H7 (cell line): ENCODE results near the gene IL12RB1. TPM values are rescaled to one million over a fixed set of nuclear protein-coding genes. Genes with fewer than 3 reads are reported as not detected.

Experiments
- DNase-seq: peaks from one replicate; pipeline ENCODE4 v3.0.0; 2012
- H3K27me3 ChIP-seq: 2 replicates; pipeline ENCODE4 v1.6.0; 2011; ENCODE audit warnings: mild to moderate bottlenecking, low read length; ENCODE audit not compliant: control insufficient read depth, insufficient read depth
- H3K36me3 ChIP-seq: replicated peaks from 2 replicates; pipeline ENCODE4 v1.5.1; 2011; ENCODE audit warnings: low read length; ENCODE audit not compliant: control insufficient read depth, insufficient read depth
- H3K4me3 ChIP-seq: 2 replicates; pipeline ENCODE4 v1.5.1; 2011; ENCODE audit warnings: low read depth, mild to moderate bottlenecking, control low read depth, low read length, moderate library complexity; ENCODE audit not compliant: insufficient read depth
- total RNA-seq: library from RNA; depleted of rRNA; stranded (reverse); fragments of >200 nt; shearing (Covaris generic); gene quantifications from 2 replicates; pipeline ENCODE4 v1.2.3, GENCODE V29; 2014

IL12RB1 gene
- total RNA-seq, 1 experiment from 2014 or later: not detected

DNA sequence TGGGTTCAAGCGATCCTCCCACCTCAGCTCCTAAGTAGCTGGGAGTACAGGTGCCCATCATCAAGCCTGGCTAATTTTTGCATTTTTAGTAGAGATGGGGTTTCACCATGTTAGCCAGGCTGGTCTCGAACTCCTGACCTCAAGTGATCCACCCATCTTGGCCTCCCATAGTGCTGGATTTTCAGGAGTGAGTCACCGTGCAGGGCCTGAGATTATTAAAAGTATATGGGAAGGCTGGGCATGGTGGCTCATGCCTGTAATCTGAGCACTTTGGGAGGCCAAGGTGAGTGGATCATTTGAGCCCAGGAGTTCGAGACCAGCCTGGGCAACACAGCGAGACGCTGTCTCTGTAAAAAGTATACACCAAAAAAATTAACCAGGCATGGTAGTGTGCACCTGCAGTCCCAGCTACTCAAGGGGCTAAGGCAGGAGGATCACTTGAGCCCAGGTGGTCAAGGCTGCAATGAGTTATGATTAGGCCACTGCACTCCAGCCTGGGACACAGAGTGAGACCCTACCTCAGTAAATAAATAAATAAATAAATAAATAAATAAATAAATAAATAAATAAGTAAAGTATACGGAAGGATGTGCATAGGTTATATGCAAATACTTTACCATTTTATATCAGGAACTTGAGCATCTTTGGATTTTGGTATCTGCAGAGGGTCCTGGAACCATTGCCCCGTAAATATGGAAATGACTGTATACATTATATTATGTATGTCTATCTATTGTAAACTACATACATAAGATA is 854 bp downstream of the IL12RB1 start:
- no peak for DNase-seq
- no peaks in the 10 kb centered on the region for H3K27me3 ChIP-seq

DNA sequence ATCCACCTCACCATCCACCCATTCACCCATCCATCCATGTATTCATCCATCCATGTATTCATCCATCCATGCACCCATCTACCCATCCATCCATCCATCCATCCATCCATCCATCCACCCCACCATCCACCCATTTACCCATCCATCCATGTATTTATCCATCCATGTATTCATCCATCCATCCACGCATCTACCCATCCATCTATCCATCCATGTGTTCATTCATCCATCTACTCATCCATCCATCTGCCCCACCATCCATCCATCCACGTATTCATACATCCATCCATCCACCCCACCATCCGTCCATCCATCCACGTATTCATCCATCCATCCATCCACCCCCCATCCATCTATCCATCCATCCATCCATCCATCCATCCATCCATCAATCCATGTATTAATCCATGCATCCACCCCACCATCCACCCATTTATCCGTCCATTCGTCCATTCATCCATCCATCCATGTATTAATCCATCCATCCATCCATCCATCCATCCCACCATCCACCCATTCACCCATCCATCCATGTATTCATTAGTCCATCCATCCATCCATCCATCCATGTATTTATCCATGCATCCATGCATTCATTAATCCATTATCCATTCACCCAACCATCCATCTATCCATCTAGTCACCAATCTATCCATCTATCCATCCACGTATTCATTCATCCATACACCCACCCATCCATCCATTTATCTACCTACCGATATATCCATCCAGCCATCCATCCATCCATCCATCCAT is 2.6 kb downstream of the IL12RB1 start:
- Histone ChIP-seq H3K36me3 (no peaks in the 10 kb centered on the region), H3K27me3 (no peaks in the 10 kb centered on the region), H3K4me3 (no peak overlapping the region)
- DNase-seq: no peak

More for the DNA sequence above, 854 bp downstream of the IL12RB1 start:
- no peaks in the 10 kb centered on the region for H3K36me3 ChIP-seq
- no peak overlapping the region for H3K4me3 ChIP-seq

DNA sequence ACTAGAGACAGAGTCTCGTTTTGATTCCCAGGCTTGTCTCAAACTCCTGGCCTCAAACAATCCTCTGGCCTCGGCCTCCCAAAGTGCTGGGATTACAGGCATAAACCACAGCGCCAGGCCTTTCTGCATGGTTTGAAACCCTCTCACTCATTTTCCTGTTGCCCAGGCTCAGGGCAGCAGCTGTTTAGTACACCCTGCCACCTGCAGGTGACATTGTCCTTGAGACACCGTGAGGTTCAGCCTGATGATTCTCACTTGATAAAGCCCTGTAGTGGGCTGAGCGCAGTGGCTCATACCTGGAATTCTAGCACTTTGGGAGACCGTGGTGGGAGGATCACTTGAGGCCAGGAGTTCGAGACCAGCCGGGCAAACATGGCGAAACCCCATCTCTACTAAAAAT is 12.5 kb downstream of the IL12RB1 start:
- peak; percentile 65 for DNase-seq
- Histone ChIP-seq H3K27me3 (no peaks in the 10 kb centered on the region), H3K4me3 (no peak overlapping the region), H3K36me3 (no peaks in the 10 kb centered on the region)

DNA sequence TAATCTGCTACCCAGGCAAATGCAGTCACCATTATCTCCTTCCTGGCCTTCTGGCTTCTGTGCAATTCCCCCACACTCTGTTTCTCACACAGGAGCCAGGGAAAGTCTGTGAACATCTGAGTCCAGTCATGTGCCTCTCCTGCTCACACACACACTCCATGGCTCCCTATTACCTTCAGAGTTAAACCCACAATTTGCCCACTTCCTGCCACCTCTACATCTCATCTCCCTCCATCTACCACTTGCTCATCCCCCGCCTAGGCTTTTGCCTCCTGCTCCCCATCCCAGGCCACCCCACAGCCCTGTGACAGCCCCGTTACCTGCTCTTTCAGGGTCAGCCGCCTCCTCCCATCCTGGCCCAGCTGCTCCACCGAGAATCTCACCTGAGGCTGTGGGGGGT is 13.5 kb downstream of the IL12RB1 start:
- no peak overlapping the region for H3K4me3 ChIP-seq
- H3K27me3 ChIP-seq: no peaks in the 10 kb centered on the region; the same call in 1 of the 2 replicates
- DNase-seq: peak; percentile 29
- no peaks in the 10 kb centered on the region for H3K36me3 ChIP-seq

DNA sequence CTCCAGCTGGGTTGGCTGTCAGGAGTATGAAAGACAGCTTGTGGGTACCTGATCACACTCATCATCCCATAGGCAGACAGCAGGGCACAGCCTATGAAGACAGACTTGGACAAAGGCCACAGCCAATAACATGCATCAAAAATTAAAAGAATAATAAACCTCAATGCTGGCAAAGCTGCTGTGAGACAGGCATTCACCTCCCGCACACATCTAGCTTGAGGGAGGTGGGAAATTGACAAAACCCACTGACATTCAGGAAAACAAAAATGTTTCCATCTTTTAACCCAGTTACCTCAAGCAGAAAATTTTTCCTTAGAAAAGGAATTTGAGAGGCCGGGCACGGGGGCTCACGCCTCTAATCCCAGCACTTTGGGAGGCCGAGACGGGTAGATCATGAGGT is 14.4 kb downstream of the IL12RB1 start:
- Histone ChIP-seq H3K36me3 (no peaks in the 10 kb centered on the region), H3K27me3 (no peaks in the 10 kb centered on the region; the same call in 1 of the 2 replicates), H3K4me3 (no peak overlapping the region)
- DNase-seq: no peak

DNA sequence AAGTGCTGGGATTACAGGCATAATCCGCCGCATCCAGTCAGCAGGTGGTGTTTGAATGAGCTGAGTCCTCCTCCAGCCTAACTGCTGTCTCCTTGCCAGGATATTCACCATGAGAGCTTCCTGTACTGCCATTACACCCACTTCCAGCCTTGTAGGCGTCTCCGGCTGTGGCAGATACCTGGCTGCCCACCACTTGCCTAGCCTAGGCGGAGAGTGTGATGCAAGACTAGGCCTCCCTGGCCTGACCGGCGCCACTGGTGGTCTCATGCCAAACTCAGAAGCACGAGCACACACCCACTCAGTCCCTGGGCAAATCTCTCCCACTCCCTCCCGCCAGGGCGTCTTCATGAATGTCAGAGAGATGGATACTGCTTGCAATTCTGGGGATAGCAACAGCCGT is 16.6 kb downstream of the IL12RB1 start:
- no peaks in the 10 kb centered on the region; the same call in 1 of the 2 replicates for H3K27me3 ChIP-seq
- DNase-seq: peak; percentile 25
- no peak overlapping the region for H3K4me3 ChIP-seq
- no peaks in the 10 kb centered on the region for H3K36me3 ChIP-seq

DNA sequence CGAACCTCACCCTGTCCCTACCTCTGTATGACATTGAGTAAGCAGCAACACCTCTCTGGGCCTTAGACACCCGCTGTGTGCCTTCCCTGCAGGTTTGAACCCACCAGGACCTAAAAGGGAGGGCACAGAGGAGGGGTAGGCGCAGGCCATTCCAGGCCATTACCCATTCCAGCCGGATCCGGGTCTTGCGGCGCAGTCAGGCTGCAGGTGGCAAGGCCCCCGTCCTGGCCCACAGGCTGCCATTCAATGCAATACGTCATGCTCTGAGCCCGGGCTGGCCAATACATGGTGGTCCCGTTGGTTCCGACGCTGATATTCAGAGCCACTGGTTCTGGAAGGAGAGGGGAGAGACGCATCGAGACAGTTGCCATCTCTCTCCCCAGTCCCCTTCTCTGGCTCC is 17.4 kb downstream of the IL12RB1 start:
- peak; percentile 16 for DNase-seq
- Histone ChIP-seq H3K27me3 (no peaks in the 10 kb centered on the region; the same call in 1 of the 2 replicates), H3K36me3 (no peaks in the 10 kb centered on the region), H3K4me3 (no peak overlapping the region)

DNA sequence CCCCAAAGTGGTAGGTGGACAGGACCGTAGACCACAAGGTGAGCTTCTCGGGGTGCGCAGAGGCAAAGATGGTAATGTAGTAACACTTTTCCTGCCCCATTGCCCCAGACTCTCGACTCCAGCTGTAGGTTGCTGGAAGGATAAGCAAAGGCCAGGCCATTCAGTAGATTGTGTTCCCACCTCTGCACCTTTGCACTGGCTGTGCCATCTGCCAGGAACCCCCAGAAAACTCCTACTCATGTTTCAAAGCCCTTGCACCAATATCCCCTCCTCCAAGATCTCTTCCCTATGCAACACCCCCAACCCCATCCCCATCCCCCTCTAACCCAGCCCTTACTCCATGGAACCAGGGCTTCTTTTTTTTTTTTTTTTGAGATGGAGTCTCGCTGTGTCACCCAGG is 18.3 kb downstream of the IL12RB1 start:
- DNase-seq: no peak
- H3K36me3 ChIP-seq: no peaks in the 10 kb centered on the region

DNA sequence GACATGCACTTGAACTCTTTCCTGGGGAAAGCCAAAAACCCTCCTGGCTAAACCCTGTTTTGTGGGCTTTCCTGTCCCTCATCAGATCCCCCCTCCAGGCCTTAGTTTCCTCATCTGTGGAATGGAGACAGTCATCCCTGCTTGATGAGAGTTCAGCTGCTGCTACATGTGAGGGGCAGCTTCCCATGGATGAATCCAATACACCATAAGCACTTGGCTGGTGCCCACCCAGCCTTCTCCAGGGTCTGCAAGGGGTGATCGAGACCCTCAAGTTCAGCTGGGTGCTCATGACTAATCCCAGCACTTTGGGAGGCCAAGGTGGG is 21.6 kb downstream of the IL12RB1 start:
- Histone ChIP-seq H3K36me3 (no peaks in the 10 kb centered on the region), H3K4me3 (no peak overlapping the region)

More for the DNA sequence above, 18.3 kb downstream of the IL12RB1 start:
- Histone ChIP-seq H3K27me3 (no peaks in the 10 kb centered on the region; the same call in 1 of the 2 replicates), H3K4me3 (no peak overlapping the region)

DNA sequence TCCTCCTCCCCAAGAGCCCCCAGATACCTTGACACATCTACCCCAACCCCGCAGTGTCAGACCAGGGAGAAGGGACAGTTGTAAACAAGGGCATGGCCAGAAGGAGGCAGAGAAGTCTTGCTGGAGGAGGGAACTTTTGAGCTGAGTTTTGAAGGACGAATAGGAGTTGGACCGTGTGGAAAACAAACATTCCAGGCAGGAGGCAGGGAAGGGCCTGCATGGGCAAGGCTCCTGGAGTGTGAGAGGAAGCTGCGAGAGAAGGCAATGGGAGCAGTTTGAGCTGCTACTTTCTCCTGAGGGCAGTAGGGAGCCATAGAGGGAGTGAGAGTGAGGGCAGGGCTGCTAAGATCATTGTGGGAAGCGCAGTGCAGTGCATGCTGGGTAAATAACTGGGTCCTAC is 23.3 kb downstream of the IL12RB1 start:
- Histone ChIP-seq H3K36me3 (no peaks in the 10 kb centered on the region), H3K4me3 (no peak overlapping the region), H3K27me3 (no peaks in the 10 kb centered on the region; the same call in none of the 2 replicates)
- peak; percentile 66 for DNase-seq

More for the DNA sequence above, 21.6 kb downstream of the IL12RB1 start:
- no peak for DNase-seq
- no peaks in the 10 kb centered on the region; the same call in 1 of the 2 replicates for H3K27me3 ChIP-seq

DNA sequence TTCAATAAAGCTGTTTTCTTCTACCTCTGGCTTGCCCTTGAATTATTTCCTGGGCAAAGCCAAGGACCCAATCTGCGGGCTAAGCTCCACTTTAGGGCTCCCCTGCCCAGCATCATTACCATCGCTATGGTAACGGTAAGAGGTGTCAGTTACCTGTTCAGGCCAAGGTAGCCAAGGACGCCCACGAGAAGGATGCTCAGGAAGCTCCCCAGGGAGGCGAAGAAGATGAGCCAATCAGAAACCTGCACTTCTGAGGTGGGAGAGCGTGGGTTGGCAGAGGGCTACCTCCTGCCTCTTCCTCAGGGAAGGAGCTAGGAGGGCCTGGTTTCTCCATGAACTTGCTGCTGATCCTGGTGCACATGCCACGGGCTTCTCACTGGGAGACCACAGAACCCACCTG is 24.7 kb downstream of the IL12RB1 start:
- Histone ChIP-seq H3K27me3 (no peaks in the 10 kb centered on the region; the same call in 1 of the 2 replicates), H3K4me3 (no peak overlapping the region), H3K36me3 (no peaks in the 10 kb centered on the region)
- peak; percentile 70 for DNase-seq

DNA sequence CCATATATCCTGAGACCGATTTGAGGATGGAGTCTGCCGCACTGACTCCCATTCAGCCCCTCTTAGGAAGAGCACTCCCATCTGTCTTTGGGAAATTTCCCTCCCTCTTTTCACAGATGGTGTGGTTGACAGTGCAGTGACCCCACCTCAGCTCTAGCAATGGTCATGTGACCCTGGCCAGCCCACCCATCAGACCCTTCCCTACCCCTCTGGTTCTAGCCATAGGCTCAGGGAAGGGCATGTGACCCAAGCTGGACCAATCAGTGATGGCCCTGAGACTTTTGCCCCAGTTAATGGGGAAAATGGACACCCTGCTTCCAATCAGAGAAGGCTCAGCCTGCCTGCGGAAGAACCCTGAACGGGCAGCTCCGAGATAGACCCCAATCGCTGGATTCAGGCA is 26.3 kb downstream of the IL12RB1 start:
- H3K27me3 ChIP-seq: no peaks in the 10 kb centered on the region; the same call in 1 of the 2 replicates
- H3K36me3 ChIP-seq: no peaks in the 10 kb centered on the region
- DNase-seq: peak; percentile 72
- no peak overlapping the region for H3K4me3 ChIP-seq

DNA sequence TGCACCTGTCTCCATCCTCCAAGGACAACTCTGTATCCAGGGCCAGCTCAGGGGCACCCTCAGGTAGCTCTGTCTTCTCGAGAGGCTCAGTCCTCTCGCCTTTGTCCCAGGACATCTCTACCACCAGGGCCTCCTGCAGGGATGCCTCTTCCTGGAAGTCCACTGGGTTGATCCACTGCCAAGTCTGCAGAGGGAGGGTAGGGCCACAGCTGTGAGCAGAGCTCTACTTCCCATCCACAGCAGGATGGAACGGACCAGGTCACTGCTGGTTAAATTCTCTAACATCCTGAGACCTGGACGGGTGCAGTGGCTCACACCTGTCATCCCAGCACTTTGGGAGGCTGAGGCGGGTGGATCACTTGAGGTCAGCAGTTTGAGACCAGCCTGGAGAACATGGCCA is 26.8 kb downstream of the IL12RB1 start:
- DNase-seq: no peak
- Histone ChIP-seq H3K36me3 (no peaks in the 10 kb centered on the region), H3K4me3 (no peak overlapping the region), H3K27me3 (no peaks in the 10 kb centered on the region; the same call in 1 of the 2 replicates)

DNA sequence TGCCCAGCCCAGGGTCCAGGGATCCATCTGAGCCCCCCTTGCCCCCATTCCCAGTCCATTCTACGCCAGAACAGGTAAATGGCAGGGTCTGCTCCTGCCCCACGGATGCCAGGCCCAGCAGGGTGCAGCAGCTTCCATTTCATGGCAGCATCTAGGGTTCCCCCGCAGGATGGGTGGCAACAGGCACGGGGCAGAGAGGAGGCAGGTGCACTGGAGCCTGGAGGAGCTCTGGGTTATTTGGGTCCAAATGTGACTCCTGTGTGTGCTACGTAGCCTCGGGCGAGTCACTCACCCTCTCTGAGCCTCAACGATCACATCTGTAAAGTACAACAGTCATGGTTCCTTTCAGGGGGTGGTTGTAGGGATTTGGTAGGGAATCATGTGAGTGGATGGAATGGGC is 27.4 kb downstream of the IL12RB1 start:
- DNase-seq: no peak
- H3K36me3 ChIP-seq: no peaks in the 10 kb centered on the region
- H3K4me3 ChIP-seq: no peak overlapping the region
- H3K27me3 ChIP-seq: no peaks in the 10 kb centered on the region; the same call in 1 of the 2 replicates
